T follicular helper cell (primary cell): Measurements from ENCODE around the gene TBC1D2B.
A peak's percentile ranks its signal among the peaks of the same experiment; 100 is the strongest.

Experiments used
- DNase-seq: peaks from one replicate; pipeline ENCODE4 v3.0.0-alpha.2; 2020; ENCODE audit warnings: low read depth
- total RNA-seq, 2 experiments: gene quantifications; one replicate each; lab custom pipeline; 2026; lab: John Stamatoyannopoulos, UW

The TBC1D2B gene
- total RNA-seq, result 66.6 to 217 reads per million in 2 experiments

- peak; percentile 63 for DNase-seq
These were observed at the start of gene TBC1D2B for GRCh38 chr15:78077053-78077870. TSS of gene TBC1D2B (minus strand) at chr15:78077711. CDS start at chr15:78077652, 59 bp downstream.

DNA sequence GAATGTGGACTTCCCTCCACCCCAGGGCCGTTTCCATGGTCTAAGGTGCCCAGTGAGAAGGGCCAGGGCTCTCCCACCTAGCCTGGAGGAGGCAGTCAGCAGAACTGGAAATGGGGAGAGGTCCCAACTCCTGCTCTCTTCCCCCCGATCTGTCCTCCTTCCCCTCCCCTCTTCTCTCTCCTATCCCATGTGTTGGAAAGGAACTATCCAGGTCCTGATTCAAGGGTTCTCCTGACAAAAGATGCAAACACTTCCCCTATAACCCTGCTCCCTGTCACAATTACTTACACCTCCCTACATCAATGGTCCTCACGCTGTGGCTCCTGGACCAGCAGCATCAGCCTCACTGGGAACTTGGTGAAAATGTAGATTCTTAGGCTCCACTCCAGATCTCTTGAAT lies 47.8 kb upstream of the TBC1D2B start:
- no peak for DNase-seq

DNA sequence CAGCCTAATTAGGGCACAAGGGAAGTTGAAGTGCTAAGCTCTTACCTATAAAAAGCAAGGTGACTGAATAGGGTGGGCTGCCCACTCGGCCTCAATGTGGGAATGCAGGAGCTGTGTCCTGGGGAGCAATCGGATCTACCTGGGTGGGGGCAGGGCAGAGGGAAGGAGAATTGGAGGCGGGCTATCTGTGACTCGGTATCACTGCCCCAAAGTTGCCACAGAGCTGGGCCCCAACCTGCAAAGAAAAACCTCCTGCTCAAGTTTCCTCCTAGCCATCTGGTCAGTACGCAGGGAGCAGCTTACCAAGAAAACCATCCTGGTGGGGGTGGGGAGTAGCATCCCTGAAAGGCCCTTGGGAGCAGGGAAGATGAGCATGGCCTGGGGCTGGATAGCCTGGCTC lies 43.0 kb upstream of the TBC1D2B start:
- DNase-seq, result no peak

- no peak for DNase-seq
These were observed 35.0 kb upstream of the TBC1D2B start for GRCh38 chr15:78112551-78112950.

- no peak for DNase-seq
These were observed 34.3 kb upstream of the TBC1D2B start for GRCh38 chr15:78111788-78112187.

- DNase-seq, result no peak
These were observed 33.5 kb upstream of the TBC1D2B start for GRCh38 chr15:78110916-78111475.

GRCh38 chr15:78110096-78110495 lies 32.6 kb upstream of the TBC1D2B start:
- DNase-seq, result no peak

GRCh38 chr15:78109156-78109555 lies 31.6 kb upstream of the TBC1D2B start:
- DNase-seq, result no peak

DNA sequence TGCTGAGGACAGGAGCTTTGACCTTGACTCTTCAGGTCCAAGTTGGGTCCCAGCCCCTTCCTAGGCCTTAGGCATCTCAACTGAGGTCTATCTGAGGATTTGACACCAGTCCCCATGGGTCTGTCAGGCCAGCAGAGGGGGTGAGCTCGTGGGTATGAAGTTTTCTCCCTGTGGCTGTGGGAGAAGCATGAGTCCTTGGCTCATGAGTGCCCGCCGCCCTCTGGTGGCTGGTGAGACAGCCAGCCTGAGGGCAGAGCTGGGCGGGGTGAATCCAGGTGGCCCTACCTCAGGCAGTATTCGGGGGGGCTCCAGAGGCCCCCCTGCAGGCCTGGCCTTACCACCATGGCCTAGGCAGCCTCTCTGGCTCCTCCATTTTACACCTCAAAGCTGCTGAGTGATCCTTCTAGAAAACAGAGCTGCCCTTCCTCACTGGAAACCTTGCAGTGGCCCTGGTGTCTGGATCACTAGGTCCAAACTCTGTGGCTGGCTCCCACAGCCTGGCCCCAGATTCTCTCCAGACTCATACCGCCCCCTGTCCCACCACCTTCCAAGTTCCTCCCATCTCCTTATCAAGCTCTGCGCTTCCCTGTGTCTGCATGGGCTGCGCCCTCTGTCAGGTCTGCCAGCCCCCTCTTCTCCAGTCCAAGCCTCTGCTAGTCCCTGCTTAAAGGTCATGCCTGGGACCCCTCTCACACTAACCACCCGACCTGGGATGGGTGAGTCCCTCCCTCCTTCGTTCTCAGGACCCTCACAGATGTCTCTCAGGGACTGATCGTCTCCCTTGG lies 31.0 kb upstream of the TBC1D2B start:
- DNase-seq, result peak; percentile 81

DNA sequence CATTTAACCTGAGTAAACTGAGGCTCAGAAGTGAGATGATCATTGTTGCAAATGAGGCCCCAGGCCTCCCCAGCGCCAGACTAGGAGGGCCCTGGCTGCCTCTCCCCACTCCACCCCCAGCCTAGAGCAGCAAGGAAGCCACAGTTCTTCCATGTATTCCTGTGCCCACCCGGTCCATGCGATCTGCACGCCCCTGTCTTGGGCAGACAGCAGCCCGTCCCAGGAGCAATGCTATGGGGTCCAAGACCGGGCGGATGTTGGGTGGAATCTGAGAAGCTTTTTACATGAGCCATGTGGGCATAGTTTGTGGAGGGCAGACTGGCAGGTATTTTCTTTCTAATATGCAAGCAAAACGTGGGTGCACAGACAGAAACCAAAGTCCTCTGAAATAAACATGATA lies 30.0 kb upstream of the TBC1D2B start:
- DNase-seq, result no peak

DNA sequence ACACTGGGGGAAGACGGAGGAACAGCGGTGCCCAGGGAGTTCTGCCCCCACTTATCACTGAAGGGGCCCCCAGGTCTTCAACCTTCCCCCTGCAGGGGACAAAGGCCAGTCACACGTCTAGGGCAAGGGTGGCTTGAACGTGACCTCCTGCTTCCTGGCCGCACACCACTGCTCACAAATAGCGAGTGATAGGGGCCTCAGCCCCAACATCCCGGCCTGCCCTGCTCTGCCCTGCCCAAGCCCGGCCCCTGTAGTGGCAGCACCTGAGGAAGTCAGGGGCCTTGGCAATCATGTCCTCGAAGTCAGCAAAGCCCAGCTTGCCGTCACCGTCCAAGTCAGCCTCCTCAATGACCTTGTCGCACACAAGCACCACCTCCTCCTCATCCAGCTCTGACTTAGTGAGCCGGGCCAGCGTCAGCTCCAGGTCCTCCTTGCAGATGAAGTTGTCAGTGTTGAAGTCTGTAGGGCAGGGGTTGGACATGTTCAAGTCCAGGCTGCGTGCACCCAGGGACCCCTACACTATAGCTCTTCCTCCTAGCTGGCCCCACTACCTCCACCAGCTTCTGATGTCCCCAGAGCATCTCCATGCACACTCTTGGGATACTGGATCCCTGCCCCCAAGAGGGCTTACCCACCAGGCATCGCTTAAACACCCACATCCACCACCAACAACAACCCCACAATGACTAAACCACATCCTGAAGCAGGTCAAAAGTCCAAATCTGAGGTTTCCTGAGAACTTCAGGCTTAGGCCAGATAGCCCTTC lies 28.1 kb upstream of the TBC1D2B start:
- no peak for DNase-seq

DNA sequence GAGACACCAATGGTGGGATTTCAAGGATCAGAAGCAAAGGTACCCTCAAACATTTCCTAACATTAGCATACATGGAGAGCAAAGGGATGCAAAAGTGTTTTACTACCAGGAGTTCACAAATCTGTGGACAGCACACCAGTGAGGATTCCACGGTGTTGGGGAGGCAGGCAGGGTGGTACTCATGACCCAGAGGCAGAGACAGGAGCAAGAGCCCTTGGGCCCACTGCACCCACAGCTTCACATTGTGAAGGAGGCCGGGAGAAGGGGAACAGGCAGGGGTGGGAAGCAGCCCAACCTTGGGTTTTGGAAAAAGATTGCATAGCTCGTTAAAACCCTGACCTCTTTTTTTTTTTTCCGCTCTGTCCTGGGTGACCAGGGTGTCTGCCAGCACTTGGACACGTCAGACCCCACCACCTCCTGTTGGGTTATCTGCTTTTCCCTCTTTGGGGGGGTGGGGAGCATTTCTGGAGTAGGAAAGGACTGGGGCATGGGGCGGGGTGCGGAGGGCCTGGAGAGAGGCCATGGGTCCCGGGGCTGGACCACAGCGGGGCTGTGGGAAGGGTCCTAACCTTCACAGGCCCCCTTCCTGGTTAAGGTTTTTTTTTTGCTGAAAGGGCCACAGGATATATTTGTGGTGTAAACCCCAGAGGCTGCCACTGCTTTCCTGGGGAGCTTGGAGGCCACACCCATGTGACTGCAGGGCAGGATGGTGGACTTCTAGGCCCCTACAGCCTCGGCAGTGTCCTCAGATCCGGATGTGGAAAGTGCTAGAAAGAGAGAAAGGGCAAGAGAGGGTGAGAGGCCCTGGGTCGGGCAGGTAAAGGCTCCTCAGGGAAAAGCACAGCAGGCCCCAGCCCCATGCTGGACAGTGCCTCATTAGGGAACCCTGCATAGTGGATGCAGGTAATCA lies 27.3 kb upstream of the TBC1D2B start:
- DNase-seq, result no peak

DNA sequence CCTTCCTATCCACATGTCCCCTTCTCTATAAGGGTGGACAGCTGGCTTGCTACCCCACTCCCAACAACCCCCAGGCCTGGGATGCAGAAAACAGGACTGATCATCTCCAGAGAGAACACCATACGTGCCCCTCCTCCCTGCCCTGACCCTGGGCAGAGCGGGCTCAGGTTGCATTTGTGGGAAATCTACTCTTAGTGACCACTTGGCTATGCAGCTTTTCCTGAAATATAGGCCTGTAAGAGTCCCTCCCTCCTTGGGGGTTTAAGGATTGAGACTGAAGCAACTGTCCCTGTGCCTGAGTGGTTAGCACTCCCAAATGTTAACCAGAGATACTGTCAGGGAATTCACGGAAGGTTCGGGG lies 26.6 kb upstream of the TBC1D2B start:
- no peak for DNase-seq

- peak; percentile 27 for DNase-seq
These were observed 26.1 kb upstream of the TBC1D2B start for GRCh38 chr15:78103406-78104118.

- DNase-seq, result no peak
These were observed 25.2 kb upstream of the TBC1D2B start for GRCh38 chr15:78102741-78103140.

DNA sequence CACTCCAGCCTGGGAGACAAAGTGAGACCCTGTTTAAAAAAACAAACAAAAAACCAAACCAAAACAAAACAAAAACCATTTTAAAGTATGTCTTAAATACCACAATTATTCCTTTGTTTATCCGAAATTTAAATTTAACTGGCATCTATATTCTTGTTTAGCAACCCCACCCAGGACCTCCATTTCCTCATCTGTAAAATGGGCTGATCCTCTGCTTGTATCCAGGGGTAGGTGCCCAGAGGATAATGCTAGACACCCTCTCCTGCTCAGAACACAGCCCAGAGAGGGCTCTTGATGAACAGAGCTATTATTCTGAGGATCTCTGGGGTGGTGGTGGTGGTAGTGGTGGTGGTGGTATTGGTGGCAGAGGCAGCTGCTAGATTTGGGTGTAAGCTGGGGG lies 24.7 kb upstream of the TBC1D2B start:
- no peak for DNase-seq

- no peak for DNase-seq
These were observed 24.1 kb upstream of the TBC1D2B start for GRCh38 chr15:78101423-78102105.

DNA sequence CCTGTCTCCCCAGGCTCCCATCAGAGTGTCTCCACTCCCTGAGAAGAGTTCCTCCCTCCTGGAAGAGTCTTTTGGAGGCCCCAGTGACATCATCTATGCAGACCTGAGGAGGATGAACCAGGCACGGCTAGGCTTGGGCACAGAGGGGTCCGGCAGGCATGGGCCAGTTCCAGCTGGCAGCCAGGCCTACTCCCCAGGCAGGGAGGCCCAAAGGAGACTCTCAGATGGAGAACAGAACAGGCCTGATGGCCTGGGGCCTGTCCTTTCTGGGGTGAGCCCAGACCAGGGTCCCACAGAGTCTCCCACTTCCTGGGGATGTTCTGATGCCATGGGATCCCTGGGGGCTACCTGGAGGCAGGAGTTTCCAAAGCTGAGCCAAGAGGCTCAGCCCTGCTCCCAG lies 23.4 kb upstream of the TBC1D2B start:
- no peak for DNase-seq

DNA sequence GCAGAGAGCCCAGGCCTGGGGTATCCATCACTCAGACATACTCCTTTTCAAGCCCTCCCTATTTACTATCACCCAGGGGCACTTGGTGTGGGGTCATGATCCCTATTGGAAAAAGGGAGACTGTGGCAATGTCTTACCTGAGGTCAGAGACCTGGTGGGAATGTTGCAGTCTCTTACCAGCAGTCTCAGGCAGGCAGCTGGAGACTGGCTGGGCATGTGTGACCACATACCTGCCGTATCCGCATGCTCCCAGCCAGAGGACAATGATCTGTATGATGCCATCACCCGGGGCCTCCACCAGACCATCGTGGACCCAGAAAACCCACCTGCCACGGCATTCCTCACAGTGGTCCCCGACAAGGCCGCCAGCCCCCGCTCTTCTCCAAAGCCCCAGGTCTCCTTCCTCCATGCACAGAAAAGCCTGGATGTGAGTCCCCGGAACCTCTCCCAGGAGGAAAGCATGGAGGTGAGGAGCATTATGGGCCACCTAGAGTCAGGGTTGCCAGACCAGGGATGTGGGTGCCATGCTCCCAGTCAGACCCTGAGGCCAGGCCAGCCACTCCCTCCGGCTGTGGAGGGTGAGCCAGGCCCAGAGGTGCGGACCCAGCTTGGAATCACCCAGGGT lies 20.7 kb upstream of the TBC1D2B start:
- no peak for DNase-seq
